Caco-2 (cell line): ENCODE measurements around the gene MMADHC. TPM values are rescaled to one million over a fixed set of nuclear protein-coding genes. Genes with fewer than 3 reads are reported as not detected.

Source experiments
- BruUV-seq: library from RNA; stranded (reverse); fragments of 400-500 nt; replicated peaks from 2 replicates; lab custom pipeline; 2021; lab: Mats Ljungman, UMichigan
- CTCF ChIA-PET: fragments of 300-600 bp; sonication (Branson Sonifier 250); formaldehyde crosslinking; loops from one replicate; lab custom pipeline; 2022; ENCODE audit warnings: antibody characterized with exemption; lab: Charles Lee
- POLR2A ChIA-PET: fragments of 300-600 bp; sonication (Branson Sonifier 250); formaldehyde crosslinking; loops from one replicate; lab custom pipeline; 2022; ENCODE audit warnings: antibody characterized with exemption; lab: Charles Lee
- DNase-seq, 2 experiments: peaks; one replicate each; pipeline versions ENCODE4 v3.0.0 to v3.0.0-alpha.2; 2020 to 2022
- H3K27me3 ChIP-seq: replicated peaks from 2 replicates; pipeline ENCODE4 v1.6.0; 2011; ENCODE audit warnings: low read length; ENCODE audit not compliant: control insufficient read depth, insufficient read depth
- H3K36me3 ChIP-seq: 2 replicates; pipeline ENCODE4 v1.5.1; 2011; ENCODE audit warnings: low read length; ENCODE audit not compliant: control insufficient read depth, insufficient read depth
- H3K4me1 ChIP-seq: fragments of 250-450 bp; sonication (Bioruptor Pico); 2 replicates; pipeline ENCODE4 v1.5.1; 2020; ENCODE audit warnings: mild to moderate bottlenecking
- H3K4me3 ChIP-seq: 2 replicates; pipeline ENCODE4 v1.5.1; 2011; ENCODE audit warnings: low read depth, mild to moderate bottlenecking, control low read depth, low read length
- H3K9me3 ChIP-seq: fragments of 250-450 bp; sonication (Bioruptor Pico); 2 replicates; pipeline ENCODE4 v1.5.1; 2020; ENCODE audit warnings: mild to moderate bottlenecking, moderate library complexity
- H3K27ac Mint-ChIP-seq: one replicate; pipeline ENCODE4 v1.8.0; 2022; ENCODE audit warnings: mixed read lengths; ENCODE audit not compliant: unreplicated experiment
- H3K27me3 Mint-ChIP-seq: one replicate; pipeline ENCODE4 v1.8.0; 2022; ENCODE audit warnings: mixed read lengths; ENCODE audit not compliant: insufficient read depth, unreplicated experiment
- H3K36me3 Mint-ChIP-seq: one replicate; pipeline ENCODE4 v1.8.0; 2022; ENCODE audit warnings: mild to moderate bottlenecking, mixed read lengths; ENCODE audit not compliant: insufficient read depth, unreplicated experiment
- H3K4me1 Mint-ChIP-seq: one replicate; pipeline ENCODE4 v1.8.0; 2022; ENCODE audit warnings: low read depth, mixed read lengths; ENCODE audit not compliant: unreplicated experiment
- H3K4me3 Mint-ChIP-seq: one replicate; pipeline ENCODE4 v1.8.0; 2022; ENCODE audit warnings: mild to moderate bottlenecking, moderate library complexity, mixed read lengths; ENCODE audit not compliant: unreplicated experiment
- H3K9me3 Mint-ChIP-seq: one replicate; pipeline ENCODE4 v1.8.0; 2022; ENCODE audit warnings: mixed read lengths; ENCODE audit not compliant: unreplicated experiment
- CTCF ChIP-seq, 2 experiments: fragments of 200-600 bp in 1 of 2; IDR thresholded peaks; 1 replicate in 1 of 2; 2 replicates in 1 of 2; pipeline versions ENCODE4 v1.5.1 to v1.8.0; 2011 to 2022; ENCODE audit warnings: antibody characterized with exemption in 1 of 2, control low read depth in 1 of 2, inconsistent platforms in 1 of 2, low read depth in 1 of 2, low read length in 1 of 2, mild to moderate bottlenecking in 1 of 2, moderate library complexity in 1 of 2; ENCODE audit not compliant: insufficient read depth in 1 of 2, severe bottlenecking in 1 of 2, unreplicated experiment in 1 of 2
- intact Hi-C: fragments of 100-400 bp; cut with micrococcal nuclease; formaldehyde crosslinking; loops from one replicate; pipeline ENCODE4 v1.10.0; 2022; ENCODE audit not compliant: unreplicated experiment
- total RNA-seq: library from RNA; stranded (reverse); gene quantifications from 2 replicates; pipeline ENCODE4 v1.2.3, GENCODE V29; 2022

MMADHC gene
- total RNA-seq, 1 experiment from 2014 or later, result 132 TPM

GRCh38 chr2:149616681-149617456 is 29.3 kb upstream of the MMADHC start:
- BruUV-seq, result no TSS peak
- CTCF ChIA-PET, result no interaction called here
- no peaks in the 10 kb centered on the region for H3K36me3 Mint-ChIP-seq

GRCh38 chr2:149613704-149614103 is 26.1 kb upstream of the MMADHC start:
- CTCF ChIA-PET, result no interaction called here

More at GRCh38 chr2:149616681-149617456, 29.3 kb upstream of the MMADHC start:
- DNase-seq, result no peak
- Histone ChIP-seq H3K27me3 (no peaks in the 10 kb centered on the region), H3K4me1 (peaks cover 13% of the 10 kb centered on the region), H3K9me3 (no peaks in the 10 kb centered on the region), H3K36me3 (no peaks in the 10 kb centered on the region), H3K4me3 (no peak overlapping the region)
- H3K9me3 Mint-ChIP-seq, result no peaks in the 10 kb centered on the region
- no peaks in the 10 kb centered on the region for H3K27me3 Mint-ChIP-seq
- intact Hi-C loops, result no loop called here
- no peak overlapping the region for H3K27ac Mint-ChIP-seq
- H3K4me1 Mint-ChIP-seq, result peaks cover 8% of the 10 kb centered on the region
- no peak overlapping the region for H3K4me3 Mint-ChIP-seq
- POLR2A ChIA-PET, result no interaction called here
- TF ChIP-seq CTCF (IDR thresholded peaks at IDR 0.05; ENCODE audit: insufficient read depth in 1 of 2, low read depth in 1 of 2, low read length in 1 of 2, severe bottlenecking in 1 of 2, unreplicated experiment in 1 of 2), result no peak

GRCh38 chr2:149612122-149612521 is 24.5 kb upstream of the MMADHC start:
- Mint-ChIP-seq H3K9me3 (no peaks in the 10 kb centered on the region), H3K36me3 (no peaks in the 10 kb centered on the region), H3K27ac (peak overlapping the region; percentile 61), H3K4me3 (no peak overlapping the region), H3K27me3 (no peaks in the 10 kb centered on the region), H3K4me1 (peaks cover 22% of the 10 kb centered on the region)
- intact Hi-C loops, result loop anchor here (5.0 kb wide), 2 partner anchors 40 to 105 kb away; no protein-coding TSS in a partner anchor
- DNase-seq, result peak; percentile 40 to 66
- no peaks in the 10 kb centered on the region for H3K9me3 ChIP-seq
- ChIA-PET POLR2A (interaction anchor here (0.6 kb wide), 1 partner anchor 1589 kb away, joined by 3 read pairs; no protein-coding TSS in a partner anchor), CTCF (no interaction called here)
- no peaks in the 10 kb centered on the region for H3K36me3 ChIP-seq
- H3K27me3 ChIP-seq, result no peaks in the 10 kb centered on the region
- no TSS peak for BruUV-seq
- peaks cover 20% of the 10 kb centered on the region for H3K4me1 ChIP-seq
- no peak for TF ChIP-seq CTCF (IDR thresholded peaks at IDR 0.05; ENCODE audit: insufficient read depth in 1 of 2, low read depth in 1 of 2, low read length in 1 of 2, severe bottlenecking in 1 of 2, unreplicated experiment in 1 of 2)
- H3K4me3 ChIP-seq, result no peak overlapping the region

More at GRCh38 chr2:149613704-149614103, 26.1 kb upstream of the MMADHC start:
- Mint-ChIP-seq H3K9me3 (no peaks in the 10 kb centered on the region), H3K4me1 (peaks cover 22% of the 10 kb centered on the region), H3K27me3 (no peaks in the 10 kb centered on the region), H3K4me3 (no peak overlapping the region), H3K36me3 (no peaks in the 10 kb centered on the region), H3K27ac (no peak overlapping the region)
- no peak for TF ChIP-seq CTCF (IDR thresholded peaks at IDR 0.05; ENCODE audit: insufficient read depth in 1 of 2, low read depth in 1 of 2, low read length in 1 of 2, severe bottlenecking in 1 of 2, unreplicated experiment in 1 of 2)
- H3K27me3 ChIP-seq, result no peaks in the 10 kb centered on the region
- H3K36me3 ChIP-seq, result no peaks in the 10 kb centered on the region
- POLR2A ChIA-PET, result no interaction called here
- H3K4me1 ChIP-seq, result peaks cover 20% of the 10 kb centered on the region
- BruUV-seq, result no TSS peak
- no peak for DNase-seq
- H3K4me3 ChIP-seq, result no peak overlapping the region
- H3K9me3 ChIP-seq, result no peaks in the 10 kb centered on the region
- intact Hi-C loops, result loop anchor here (5.0 kb wide), 2 partner anchors 39 to 104 kb away; no protein-coding TSS in a partner anchor
